DMS 273 (cell line): ENCODE measurements around the gene MEIS3.

Source experiments
- DNase-seq: peaks from one replicate; lab custom pipeline; 2025; ENCODE audit not compliant: unreplicated experiment; lab: John Stamatoyannopoulos, UW

The MEIS3 gene

DNA sequence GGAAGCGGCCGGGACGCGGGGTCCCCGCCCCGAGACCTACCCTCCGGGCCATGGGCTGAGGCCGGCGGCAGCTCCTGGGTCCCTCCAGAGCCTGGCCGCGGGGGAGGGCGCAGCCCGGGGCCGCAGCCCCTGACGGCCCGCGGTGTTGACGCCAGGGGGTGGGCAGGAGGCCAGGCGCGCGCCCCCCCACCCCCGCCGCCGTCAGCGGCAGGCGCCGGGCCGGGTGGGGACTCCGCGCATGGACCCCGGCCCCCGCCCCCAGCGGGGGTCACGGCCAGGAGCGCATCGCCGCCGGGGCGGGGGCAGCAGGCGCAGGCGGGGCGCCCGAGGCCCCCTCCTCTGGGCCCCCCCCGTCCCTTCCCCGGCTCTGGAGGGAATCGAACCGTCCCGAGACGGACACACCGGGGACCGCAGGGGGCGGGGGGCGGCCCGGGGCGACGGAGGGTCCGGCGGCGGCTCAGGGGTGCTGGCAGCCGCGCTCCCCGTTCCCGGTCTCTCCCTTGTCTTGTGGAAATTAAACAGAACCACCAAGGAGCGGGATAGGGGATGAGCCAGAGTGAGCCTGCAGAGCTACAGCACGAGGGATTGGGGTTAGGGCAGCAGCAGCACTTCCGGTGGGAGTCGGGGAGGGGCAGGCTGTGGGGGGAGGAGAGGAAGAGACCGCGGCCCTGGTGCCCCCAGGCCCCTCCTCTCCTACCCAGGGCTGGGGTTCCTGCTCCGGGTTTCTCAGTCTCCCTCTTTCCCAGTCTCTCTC is at the start of gene MEIS3:
TSS of gene MEIS3 (minus strand) at position 498 of the 754 bp plus-strand sequence. CDS start at position 52, 446 bp downstream.
- DNase-seq: peak; percentile 56

DNA sequence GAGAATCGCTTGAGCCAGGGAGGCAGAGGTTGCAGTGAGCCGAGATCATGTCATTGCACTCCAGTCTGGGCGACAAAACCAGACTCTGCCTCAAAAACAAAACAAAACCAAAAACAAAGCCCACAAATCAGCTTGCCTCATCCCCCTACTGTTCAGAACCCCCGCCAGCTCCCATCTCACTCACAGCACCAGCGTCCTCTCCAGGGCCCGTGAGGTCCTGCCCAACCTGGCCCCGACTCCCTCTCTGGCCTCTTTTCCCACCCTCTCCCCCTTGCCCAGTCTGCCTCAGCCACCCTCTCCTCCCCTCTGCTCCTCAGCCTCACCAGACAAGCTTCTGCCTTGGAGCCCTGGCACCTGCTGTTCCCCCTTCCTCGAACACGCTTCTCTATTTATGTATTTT is 48.6 kb upstream of the MEIS3 start:
- DNase-seq: no peak

DNA sequence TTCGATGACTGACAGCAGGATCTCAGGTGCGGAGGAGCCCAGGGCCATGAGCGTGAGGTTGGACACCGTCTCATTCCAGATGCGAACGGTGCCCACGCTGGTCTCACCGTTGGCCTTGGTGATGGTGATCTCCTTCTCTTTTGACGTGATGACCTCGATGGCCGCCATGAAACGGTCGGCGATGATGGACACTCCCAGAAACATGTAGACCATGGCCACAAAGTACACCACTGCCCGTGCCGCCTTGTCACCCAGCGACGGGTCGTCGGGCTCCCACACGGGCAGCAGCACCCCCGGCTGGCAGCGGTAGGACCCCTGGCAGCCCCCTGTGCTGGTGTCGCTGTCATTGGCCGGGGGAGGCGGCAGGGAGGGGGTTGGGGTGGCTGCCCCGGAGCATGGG is 46.6 kb upstream of the MEIS3 start:
- DNase-seq: no peak

DNA sequence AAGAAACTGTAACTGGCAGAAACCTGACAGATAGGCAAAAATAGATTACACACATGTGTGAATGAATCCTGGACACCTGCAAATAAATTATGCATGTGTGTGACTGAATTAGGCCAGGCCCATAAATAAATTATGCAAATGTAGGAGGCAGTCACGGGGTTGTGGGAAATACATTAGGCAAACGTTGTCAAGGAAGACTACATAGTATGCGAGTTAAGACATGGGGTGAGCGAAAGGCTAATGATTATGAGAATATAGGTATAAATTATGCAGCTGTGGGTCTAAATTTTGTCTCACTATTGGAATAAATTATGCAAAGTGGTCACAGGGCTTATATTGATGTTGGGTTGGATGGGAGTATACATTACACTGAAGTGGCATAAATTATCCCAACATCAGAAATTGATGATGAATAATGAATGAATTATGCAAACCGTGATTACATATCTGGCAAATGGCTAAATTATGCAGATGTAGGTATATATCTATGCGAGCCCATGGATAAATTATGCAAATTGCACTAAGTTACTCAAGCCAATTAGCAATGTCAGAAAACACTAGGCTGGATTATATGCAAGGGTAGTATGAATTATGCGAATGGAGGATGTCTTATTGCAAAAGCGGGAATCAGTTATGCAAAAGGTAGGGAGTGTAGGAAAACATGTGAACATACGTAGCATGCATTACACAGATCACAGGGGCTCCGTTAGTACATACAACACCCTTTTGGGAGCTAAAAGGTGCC is 45.5 kb upstream of the MEIS3 start:
- DNase-seq: no peak

DNA sequence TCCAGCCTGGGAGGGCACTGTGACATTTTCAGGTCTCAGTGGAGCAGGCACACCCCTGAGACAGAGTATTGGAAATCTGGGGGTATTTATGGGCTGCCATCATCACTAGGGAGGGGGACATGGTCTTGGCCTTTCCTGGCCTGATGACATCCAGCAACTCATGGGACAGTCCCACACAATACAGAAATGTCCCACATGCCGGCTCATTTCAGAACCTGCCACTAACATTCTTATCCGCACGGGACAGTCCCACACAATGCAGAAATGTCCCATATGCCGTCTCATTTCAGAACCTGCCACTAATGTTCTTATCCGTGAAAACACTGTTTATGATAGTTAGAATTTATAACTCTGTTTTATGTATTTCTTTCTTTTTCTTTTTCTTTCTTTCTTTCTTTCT is 42.5 kb upstream of the MEIS3 start:
- no peak for DNase-seq

DNA sequence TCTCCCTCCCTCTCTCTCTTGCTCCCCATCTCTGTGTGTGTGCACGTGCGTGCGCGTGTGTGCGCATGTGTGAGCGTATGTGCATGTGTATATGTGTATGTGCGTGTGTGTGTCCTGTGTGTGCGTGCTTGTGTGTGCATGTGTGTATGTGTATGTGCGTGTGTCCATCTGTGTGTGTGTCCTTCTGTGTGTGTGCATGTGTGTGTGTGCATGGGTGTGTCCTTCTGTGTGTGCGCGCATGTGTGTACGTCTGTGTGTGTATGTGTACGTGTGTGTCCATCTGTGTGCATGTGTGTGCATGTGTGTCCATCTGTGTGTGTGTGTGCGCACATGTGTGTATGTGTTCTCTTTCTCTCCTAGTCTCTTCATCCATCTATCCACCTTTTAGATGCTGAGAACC is 40.1 kb upstream of the MEIS3 start:
- no peak for DNase-seq

DNA sequence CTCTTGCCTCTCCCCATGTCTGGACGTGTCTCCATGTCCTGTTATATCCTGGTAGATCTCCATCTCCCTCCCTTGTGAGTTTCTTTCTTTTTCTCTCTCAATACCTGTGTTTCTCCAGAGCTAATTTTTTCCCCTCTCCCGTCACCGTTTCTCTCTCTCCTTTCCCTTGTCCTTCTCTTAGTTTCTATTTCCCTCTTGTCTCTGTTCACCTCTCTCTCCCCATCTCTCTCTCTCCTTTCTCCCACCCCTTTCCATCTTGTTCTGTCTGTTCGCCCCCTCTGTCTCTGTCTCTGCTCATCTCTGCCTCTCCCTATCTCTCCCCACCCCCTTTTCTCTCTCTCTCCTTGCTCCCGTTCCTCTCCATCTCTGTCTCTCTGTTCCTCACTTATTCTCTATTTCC is 39.3 kb upstream of the MEIS3 start:
- DNase-seq: no peak

DNA sequence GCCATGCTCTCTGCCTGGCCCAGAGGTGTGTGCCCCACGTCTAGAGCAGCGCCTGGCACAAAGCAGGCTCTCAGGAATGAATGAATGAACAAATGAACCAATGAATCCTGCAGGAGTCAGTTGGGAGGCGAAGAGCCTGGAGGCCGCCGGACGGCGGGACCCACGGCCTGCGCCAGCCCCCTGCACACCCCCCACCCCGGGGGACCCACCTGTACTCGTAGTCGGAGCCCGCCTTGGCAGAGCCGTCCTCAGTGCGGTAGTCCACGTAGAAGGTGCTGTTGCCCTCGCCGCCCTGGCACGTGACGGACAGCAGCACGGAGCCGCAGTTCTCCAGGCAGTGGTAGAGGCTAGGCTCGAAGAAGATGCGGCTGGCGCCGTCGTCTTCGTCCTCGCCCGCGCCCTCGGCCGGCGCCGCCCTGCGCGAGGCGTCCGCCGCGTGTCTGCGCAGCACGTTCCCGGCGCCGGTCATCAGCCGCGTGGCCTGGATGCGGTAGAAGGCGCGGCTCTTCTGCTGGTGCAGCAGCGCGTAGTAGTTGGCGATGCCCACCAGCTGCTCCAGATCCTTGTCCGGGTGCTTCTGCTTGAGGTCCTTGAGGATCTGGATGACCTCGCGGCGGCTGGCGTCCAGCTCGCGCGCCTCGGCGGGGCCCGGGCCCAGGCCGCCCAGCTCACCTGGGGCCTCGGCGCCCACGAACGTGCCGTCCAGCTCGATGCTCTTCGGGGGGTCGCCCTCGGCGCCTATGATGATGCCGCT is 37.6 kb upstream of the MEIS3 start:
- DNase-seq: no peak

DNA sequence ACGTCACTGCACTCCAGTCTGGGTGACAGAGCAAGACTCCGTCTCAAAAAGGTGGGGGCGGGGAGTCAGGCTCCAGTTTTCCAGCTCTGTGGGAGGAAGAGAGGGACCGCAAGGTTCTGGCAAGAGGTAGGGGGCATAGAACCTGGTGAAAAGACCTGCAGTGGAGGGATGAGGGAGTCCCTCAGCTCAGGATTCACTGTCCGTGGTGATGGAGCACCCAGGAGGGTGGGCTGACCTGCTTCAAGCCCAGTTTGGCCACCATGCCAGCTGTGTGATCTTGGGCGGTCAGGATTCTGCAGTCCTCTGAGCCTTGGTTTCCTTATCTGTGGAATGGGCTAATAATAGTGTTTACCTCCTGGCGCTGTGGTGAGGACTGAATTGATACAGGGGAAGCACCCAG is 31.2 kb upstream of the MEIS3 start:
- no peak for DNase-seq

DNA sequence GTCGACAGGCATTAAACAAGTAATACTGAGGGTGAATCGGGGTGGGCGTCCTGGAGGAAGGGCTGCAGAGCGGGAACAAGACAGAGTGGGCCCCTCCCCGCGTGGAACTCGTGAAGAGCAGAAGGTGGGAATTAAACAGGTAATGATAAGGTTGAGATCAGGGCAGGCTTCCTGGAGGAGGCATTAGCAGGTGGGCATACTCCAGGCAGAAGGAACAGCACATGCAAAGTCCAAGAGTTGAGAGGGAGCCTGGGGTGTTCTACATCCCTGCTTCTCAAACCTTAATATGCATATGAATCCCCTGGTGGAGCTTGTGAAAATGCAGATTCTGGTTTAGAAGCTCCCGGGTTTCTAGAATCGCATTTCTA is 29.0 kb upstream of the MEIS3 start:
- DNase-seq: no peak

DNA sequence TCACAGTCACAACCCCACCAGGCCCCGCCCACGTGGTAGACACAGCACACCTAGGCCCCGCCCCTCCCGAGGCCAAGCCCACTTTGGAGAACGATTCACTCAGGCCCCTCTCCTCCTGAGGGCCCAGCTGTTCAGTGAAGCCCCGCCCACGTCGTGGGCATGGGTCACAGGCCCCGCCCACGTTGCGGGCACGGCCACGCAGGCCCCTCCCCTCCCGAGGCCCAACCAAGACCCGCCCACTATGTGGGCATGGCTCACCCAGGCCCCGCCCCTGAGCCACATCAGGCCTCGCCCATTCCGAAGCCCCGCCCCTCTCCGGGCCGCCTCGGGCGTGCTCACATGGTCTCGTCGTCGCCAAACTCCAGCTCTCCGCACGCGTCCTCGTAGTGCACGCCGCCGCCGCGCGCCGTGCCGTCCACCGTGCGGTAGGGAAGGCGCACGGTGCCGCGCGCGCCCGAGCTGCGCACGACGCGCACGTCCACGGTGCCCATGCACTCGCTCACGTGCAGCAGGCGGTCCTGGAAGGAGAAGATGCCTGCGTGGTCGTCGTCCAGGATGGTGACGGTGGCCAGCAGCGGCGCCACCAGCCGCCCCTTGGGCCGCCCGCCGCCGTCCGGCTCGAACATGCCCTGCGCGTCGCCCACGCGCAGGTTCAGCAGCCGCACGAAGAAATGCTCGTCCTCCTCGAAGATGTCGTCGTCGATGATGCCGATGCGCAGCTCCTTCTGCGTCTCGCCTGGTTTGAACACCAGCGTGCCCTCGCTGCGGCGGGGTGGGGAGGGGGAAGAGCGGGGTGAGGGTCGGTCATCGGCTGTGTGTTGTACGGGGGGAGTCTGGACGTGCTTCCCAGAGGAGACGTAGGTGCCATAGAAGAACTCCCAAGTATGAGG is 28.4 kb upstream of the MEIS3 start:
- peak; percentile 71 for DNase-seq

DNA sequence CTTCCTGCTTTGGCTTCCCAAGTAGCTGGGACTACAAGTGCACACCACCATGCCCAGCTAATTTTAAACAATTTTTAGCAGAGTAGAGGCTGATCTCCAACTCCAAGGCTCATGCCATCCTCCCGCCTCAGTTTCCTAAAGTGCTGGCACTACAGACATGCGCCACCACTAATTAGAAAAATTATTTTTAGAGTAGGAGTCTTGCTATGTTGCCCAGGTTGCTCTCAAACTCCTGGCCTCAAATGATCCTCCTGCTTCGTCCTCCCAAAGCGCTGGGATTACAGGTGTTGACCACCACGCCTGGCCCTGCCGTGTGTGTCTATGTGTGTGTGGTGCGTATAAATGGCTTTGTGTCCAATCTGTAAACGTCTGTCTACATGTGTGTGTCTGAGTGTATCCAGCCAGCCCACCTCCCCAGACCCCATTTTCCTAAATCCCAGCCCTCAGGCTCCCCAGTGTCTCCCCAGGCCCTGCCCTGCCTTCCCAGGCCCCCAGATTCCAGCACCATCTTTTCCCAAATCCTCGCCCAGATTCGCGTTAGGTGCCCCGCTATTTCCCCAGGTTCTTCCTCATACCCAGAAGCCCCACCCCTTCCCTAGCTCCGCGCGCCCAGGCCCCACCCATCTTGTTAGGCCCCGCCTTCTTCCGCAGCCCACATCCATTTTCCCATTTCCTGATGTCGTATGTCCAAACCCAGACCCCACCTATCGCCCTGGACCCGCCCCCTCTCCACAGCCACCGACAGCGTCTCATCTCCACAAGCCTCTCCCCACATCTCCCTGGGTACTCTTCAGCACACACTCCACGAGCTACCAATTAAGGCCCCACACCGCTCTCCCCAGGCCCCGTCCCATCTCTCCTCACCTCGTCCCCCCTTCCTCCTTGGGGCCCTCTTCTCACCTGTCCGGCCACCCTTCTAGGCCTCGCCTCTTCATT is 27.5 kb upstream of the MEIS3 start:
- no peak for DNase-seq

DNA sequence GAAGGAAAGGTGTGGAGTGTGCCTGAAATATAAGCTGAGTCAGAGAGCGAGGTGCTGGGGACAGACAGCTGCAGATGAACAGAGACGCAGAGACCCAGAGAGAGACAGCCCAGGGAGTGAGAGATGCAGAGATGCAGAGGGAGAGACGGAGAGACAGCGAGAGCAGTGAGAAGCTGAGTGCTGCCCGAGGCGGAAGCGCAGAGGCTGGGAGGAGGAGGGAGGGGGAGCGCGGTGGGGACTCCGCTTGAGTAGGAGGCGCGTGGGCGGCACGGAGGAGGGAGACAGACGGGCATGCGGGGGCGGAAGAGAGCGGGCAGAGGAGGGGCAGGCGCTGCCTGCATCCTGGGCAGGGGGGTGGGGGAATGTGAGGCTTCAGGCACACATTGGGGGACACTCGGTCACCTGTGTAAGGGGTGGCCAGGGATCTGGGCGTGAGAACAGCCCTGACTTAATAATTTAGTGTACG is 26.6 kb upstream of the MEIS3 start:
- peak; percentile 91 for DNase-seq

DNA sequence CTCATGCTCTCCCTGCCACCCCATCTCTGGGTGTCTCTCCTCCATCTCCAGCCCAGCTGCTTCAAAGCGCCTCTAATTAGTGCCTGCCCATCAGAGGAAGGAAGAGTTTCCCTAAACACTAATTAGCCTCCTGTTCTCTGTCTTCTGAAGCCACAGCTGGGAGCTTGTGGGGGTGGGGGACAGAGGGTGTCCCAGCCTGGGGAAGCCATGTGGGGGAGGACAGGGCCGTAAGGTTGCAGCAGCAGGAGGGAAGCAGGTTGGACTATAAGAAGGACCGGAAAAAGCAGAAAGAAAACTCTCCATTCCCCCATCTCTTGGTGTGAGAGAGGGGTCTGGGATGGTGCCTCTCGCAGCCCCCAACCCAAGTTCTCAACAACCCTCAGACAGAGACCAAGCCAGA is 26.2 kb upstream of the MEIS3 start:
- peak; percentile 83 for DNase-seq

DNA sequence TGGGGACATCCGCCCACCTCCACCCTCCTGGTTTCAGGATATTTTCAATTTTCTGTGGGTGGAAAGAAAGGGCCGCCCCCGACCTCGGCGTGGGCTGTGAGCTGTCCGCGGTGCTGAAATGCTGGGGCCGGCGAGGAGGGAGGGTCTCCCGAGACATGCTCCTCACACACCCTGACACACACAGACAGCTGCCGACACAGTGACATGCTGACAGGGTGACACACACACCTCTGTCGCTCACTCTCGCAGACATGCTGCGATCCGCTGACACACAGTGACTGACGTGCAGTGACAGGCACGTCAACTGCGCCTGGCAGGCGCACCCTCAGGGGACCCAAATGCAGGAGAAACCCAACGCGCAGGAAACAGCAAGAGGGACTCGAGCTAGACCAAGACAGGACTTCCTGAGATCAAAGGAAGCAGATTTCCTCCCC is 25.1 kb upstream of the MEIS3 start:
- no peak for DNase-seq

DNA sequence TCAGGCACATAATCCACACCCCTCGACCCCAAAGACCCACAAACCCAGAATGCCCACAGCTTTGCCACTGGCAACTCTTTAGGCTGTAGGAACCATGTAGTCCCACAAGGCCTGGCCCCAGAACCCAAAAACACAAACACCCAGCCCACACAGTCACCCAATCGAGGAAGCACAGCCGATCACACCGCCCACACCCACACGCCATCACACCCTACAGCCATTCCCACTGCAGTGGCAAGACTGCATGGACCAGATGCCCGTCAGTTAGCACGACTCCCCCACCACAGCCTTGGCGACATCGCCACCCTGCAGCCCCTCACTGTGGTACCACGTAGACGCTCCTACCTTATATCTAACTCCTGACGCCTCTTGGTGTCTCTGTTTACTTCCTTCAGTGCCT is 24.0 kb upstream of the MEIS3 start:
- DNase-seq: no peak

DNA sequence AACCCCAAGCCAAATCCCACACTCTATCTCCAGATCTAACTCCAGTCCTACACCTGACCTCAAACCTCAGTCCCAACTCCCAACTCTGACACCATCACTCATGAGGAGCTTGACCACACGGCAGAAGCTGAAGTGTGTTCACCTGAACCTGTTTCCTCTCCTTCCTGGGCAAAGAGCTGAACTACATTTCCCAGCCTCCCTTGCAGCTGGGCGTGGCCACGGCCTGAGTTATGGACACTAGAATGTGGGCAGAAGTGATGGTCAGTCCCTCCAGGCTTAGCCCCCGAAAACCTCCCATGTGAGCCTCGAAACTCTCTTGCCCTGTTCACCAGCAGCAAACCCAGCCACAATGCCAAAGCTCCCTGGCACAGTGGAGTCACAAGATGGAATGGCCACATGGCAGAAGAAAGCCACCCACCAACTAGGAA is 19.5 kb upstream of the MEIS3 start:
- no peak for DNase-seq

DNA sequence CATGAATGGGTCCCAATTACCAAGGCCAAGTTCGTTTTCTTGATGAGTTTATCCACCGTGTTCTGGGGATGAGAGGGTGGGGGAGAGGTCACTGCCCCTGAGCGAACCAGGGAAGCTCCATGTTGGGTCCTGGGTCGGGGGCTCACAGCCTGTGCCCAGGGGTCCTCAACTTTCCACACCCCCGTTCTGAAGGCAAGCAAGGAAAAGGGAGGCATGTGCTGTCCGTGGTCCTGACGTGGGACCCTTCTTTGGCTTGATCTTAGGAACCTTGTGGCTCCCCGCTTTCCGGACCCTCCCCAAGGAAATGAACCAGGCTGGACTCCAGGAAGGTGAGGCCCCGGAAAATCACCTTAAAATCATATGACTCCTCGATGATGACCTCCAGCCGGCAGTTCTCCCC is 18.2 kb upstream of the MEIS3 start:
- no peak for DNase-seq

DNA sequence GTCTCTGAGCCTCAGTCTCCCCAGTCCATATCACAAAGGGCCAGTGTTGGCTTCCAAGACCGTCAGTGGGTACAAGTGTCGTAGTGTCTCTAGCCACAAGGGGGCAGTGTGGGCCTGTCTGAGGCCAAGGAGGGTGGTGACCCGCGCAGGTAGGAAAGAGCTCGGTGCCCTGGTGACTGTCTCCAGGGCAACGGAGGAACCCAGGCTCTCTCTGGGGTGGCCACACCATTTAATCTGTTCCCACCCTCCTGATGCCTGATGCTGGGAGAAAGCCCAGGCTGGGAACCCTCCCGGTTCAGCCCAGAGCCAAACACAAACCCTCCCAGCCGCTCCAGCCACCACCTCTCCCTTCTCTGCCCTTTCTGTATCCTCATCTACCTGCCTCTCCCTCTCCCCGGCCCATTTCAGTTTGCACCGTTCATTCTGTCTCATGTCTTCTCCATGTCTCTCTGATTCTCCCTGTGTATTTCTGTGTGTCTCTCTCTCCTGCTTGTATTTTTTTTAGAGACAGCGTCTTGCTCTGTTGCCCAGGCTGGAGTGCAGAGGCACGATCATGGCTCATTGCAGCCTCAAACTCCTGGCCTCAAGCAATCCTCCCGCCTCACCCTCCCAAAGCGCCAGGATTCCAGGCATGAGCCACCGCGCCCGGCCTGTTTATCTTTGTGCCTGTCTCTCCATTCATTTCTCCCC is 17.5 kb upstream of the MEIS3 start:
- DNase-seq: peak; percentile 94
